Testis (tissue), 2 donors: ENCODE data around the gene FARP1.

Source experiments
- POLR2A ChIP-seq: fragments of 450-650 bp; IDR thresholded peaks from one replicate; pipeline ENCODE4 v1.6.1; 2017; ENCODE audit warnings: antibody characterized with exemption, mild to moderate bottlenecking, moderate library complexity
- TF ChIP-seq, protein P1 (sequence below), 3 experiments: fragments of 450-650 bp in 2 of 3; fragments of 200-600 bp in 1 of 3; sonication (generic) in 1 of 3; IDR thresholded peaks; one replicate each; pipeline ENCODE4 v1.5.1; 2016 to 2019; ENCODE audit warnings: antibody characterized with exemption in 3 of 3, mild to moderate bottlenecking in 2 of 3, moderate library complexity in 1 of 3

DNA sequence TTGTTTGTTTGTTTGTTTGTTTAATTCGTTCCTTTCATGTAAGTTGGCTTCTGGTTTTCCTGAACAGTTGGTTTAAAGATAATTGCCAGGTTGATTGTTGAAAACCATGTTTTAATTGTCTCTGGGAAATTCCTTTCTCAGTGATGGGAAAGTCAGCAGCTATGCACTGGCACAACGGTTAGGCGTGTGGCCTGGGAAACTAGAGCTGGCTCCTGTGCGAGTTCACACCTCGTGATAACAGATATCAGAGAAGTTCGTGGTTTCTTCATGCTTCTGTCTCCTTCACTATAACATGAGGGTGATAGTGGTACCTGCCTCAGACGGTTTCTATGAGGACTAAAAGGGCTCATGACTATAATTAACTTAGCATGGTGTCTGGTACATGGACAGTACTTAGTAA lies 280.5 kb downstream of the FARP1 start:
- no peak for TF ChIP-seq POLR2A
- TF ChIP-seq, protein P1, sequence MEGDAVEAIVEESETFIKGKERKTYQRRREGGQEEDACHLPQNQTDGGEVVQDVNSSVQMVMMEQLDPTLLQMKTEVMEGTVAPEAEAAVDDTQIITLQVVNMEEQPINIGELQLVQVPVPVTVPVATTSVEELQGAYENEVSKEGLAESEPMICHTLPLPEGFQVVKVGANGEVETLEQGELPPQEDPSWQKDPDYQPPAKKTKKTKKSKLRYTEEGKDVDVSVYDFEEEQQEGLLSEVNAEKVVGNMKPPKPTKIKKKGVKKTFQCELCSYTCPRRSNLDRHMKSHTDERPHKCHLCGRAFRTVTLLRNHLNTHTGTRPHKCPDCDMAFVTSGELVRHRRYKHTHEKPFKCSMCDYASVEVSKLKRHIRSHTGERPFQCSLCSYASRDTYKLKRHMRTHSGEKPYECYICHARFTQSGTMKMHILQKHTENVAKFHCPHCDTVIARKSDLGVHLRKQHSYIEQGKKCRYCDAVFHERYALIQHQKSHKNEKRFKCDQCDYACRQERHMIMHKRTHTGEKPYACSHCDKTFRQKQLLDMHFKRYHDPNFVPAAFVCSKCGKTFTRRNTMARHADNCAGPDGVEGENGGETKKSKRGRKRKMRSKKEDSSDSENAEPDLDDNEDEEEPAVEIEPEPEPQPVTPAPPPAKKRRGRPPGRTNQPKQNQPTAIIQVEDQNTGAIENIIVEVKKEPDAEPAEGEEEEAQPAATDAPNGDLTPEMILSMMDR (IDR thresholded peaks at IDR 0.05), result no peak
